GM12874 (cell line): Measurements from ENCODE around the gene HTT.
A peak's percentile ranks its signal among the peaks of the same experiment; 100 is the strongest.

Experiments used
- CTCF ChIP-seq: IDR thresholded peaks from 2 replicates; pipeline ENCODE4 v1.5.1; 2011; ENCODE audit warnings: low read depth, mild to moderate bottlenecking, control low read depth, low read length, moderate library complexity; ENCODE audit not compliant: insufficient read depth

HTT gene

GRCh38 chr4:3047464-3048286, 26.8 kb upstream of the HTT start:
- peak; percentile 71 for TF ChIP-seq CTCF

DNA sequence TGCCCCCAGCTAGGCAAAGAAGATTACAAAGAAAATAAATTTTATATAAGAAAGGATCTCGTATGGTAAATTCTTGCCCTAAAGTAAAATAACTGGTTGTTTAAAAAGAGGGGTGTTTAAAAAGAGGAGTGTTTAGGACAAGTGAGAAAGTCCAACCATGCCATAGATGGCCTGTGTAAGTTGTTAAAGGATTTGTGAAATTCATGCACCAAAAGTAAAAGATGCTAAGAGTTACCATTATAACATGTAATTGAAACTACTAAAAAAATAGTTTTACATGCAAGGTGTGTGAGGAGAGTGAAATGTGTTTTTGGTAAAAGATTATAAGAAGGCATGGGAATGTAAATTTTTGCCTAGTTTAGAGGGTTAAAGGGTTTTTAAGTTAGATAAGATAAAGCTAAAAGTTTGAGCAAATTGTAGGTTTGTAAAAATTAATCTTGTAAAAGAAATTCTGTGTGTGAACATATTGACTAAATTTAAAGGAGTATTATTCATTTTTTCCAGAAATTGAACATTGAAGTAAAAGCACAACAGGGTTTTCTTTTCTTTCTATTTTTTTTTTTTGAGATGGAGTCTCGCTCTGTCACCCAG, 20.2 kb upstream of the HTT start:
- TF ChIP-seq CTCF = no peak

GRCh38 chr4:3059943-3060342, 14.5 kb upstream of the HTT start:
- TF ChIP-seq CTCF = no peak

GRCh38 chr4:3060946-3061345, 13.5 kb upstream of the HTT start:
- no peak for TF ChIP-seq CTCF

GRCh38 chr4:3062471-3062870, 12.0 kb upstream of the HTT start:
- TF ChIP-seq CTCF = no peak

- TF ChIP-seq CTCF = no peak
These were observed 8.9 kb upstream of the HTT start for GRCh38 chr4:3065551-3065950.

- TF ChIP-seq CTCF = no peak
These were observed 7.6 kb upstream of the HTT start for GRCh38 chr4:3066836-3067400.
